Natural killer cell (primary cell): ENCODE data around the gene BTBD19. TPM values are rescaled to one million over a fixed set of nuclear protein-coding genes. Genes with fewer than 3 reads are reported as not detected.
A peak's percentile ranks its signal among the peaks of the same experiment; 100 is the strongest.

ENCODE experiments used
- ATAC-seq, 3 donors: fragments of 150-1000 bp in 2 of 3; fragments of 200-7000 bp in 1 of 3; cut with Tn5 transposase; 1 replicate in 1 of 3; 2 replicates in 2 of 3; pipeline ENCODE4 v1.10.0; 2021; ENCODE audit warnings: mild to moderate bottlenecking in 2 of 3, moderate library complexity in 2 of 3
- DNase-seq, 2 donors: peaks; one replicate each; pipeline versions ENCODE4 v3.0.0 to v3.0.0-alpha.2; 2013 to 2021; ENCODE audit warnings: mixed read lengths in 1 of 2
- H3K27ac ChIP-seq: one replicate; pipeline ENCODE4 v1.5.1; 2013; ENCODE audit warnings: mild to moderate bottlenecking, low read length
- H3K27me3 ChIP-seq: one replicate; pipeline ENCODE4 v1.6.1; 2013; ENCODE audit warnings: low read length; ENCODE audit not compliant: control insufficient read depth, insufficient read depth
- H3K36me3 ChIP-seq: one replicate; pipeline ENCODE4 v1.6.1; 2013; ENCODE audit warnings: low read length; ENCODE audit not compliant: control insufficient read depth, insufficient read depth
- H3K4me1 ChIP-seq: one replicate; pipeline ENCODE4 v1.6.1; 2013; ENCODE audit warnings: low read length; ENCODE audit not compliant: control insufficient read depth, insufficient read depth
- H3K4me3 ChIP-seq: one replicate; pipeline ENCODE4 v1.5.1; 2013; ENCODE audit warnings: low read length
- H3K9me3 ChIP-seq: one replicate; pipeline ENCODE4 v1.6.1; 2013; ENCODE audit warnings: low read length; ENCODE audit not compliant: control insufficient read depth, insufficient read depth
- H3K27ac Mint-ChIP-seq, 2 donors: one replicate each; pipeline ENCODE4 v1.8.0; 2022; ENCODE audit warnings: mild to moderate bottlenecking in 2 of 2, mixed read lengths in 2 of 2, moderate library complexity in 1 of 2
- H3K27me3 Mint-ChIP-seq, 2 donors: one replicate each; pipeline ENCODE4 v1.8.0; 2022; ENCODE audit warnings: low read depth in 2 of 2, mixed read lengths in 2 of 2
- H3K36me3 Mint-ChIP-seq: one replicate; pipeline ENCODE4 v1.8.0; 2022; ENCODE audit warnings: mixed read lengths
- H3K4me1 Mint-ChIP-seq, 2 donors: one replicate each; pipeline ENCODE4 v1.8.0; 2022; ENCODE audit warnings: mixed read lengths in 2 of 2
- H3K4me3 Mint-ChIP-seq: one replicate; pipeline ENCODE4 v1.8.0; 2022; ENCODE audit warnings: mild to moderate bottlenecking, moderate library complexity, mixed read lengths
- H3K9me3 Mint-ChIP-seq, 2 donors: one replicate each; pipeline ENCODE4 v1.8.0; 2022; ENCODE audit warnings: mixed read lengths in 2 of 2
- CTCF ChIP-seq: fragments of 200-600 bp; IDR thresholded peaks from one replicate; pipeline ENCODE4 v1.8.0; 2022; ENCODE audit warnings: antibody characterized with exemption
- WGBS: methylation state at CpG from one replicate; pipeline ENCODE4 v1.1.7; 2013; ENCODE audit warnings: missing lambda C conversion rate; ENCODE audit not compliant: insufficient coverage; 5-methylcytosine and 5-hydroxymethylcytosine counted together
- intact Hi-C: fragments of 100-400 bp; cut with micrococcal nuclease; formaldehyde crosslinking; loops from one replicate; pipeline ENCODE4 v1.14.2; 2022
- total RNA-seq, 4 donors: library from RNA; stranded (reverse); fragments of 120-200 nt in 1 of 4; gene quantifications; one replicate each; pipeline versions ENCODE4 v1.2.3 to v1.2.4, GENCODE V29; 2013 to 2022

BTBD19 gene
- total RNA-seq, 3 donors from 2014 or later (not counting 1 experiment from before 2014, with no cell fraction given): 4.4 to 5.7 (median 4.9) TPM

GRCh38 chr1:44780583-44781121, 27.7 kb upstream of the BTBD19 start:
- intact Hi-C loops: no loop called here
- WGBS: 94% methylated on average over 14 of the region's 14 CpGs
- no peaks in the 10 kb centered on the region for H3K9me3 ChIP-seq
- TF ChIP-seq CTCF: no peak
- no peaks in the 10 kb centered on the region for H3K36me3 Mint-ChIP-seq
- peak overlapping the region in 1 of 2 donors; percentile 31 for H3K27ac Mint-ChIP-seq
- no peaks in the 10 kb centered on the region for H3K27me3 ChIP-seq
- H3K9me3 Mint-ChIP-seq: no peaks in the 10 kb centered on the region
- peaks cover 32% of the 10 kb centered on the region for H3K36me3 ChIP-seq
- no peak overlapping the region for H3K4me3 Mint-ChIP-seq
- no peak for ATAC-seq
- H3K4me1 ChIP-seq: peaks cover 40% of the 10 kb centered on the region
- no peak overlapping the region for H3K4me3 ChIP-seq
- H3K27ac ChIP-seq: no peak overlapping the region
- peaks cover 39 to 50% of the 10 kb centered on the region in 2 donors for H3K4me1 Mint-ChIP-seq
- no peak for DNase-seq
- no peaks in the 10 kb centered on the region for H3K27me3 Mint-ChIP-seq

- peak overlapping the region; percentile 68 for H3K27ac ChIP-seq
- no peaks in the 10 kb centered on the region for H3K36me3 Mint-ChIP-seq
Measured at GRCh38 chr1:44783697-44784093, 24.6 kb upstream of the BTBD19 start.

GRCh38 chr1:44784094-44785028, 24.0 kb upstream of the BTBD19 start:
- Histone ChIP-seq H3K36me3 (peaks cover 6% of the 10 kb centered on the region), H3K9me3 (no peaks in the 10 kb centered on the region), H3K27ac (peak overlapping the region; percentile 68), H3K4me3 (peak overlapping the region; percentile 39), H3K4me1 (peaks cover 31% of the 10 kb centered on the region), H3K27me3 (no peaks in the 10 kb centered on the region)
- Mint-ChIP-seq H3K9me3 (no peaks in the 10 kb centered on the region), H3K27ac (peak overlapping the region; percentile 67 to 80), H3K27me3 (no peaks in the 10 kb centered on the region), H3K4me3 (peak overlapping the region; percentile 75), H3K4me1 (peaks cover 21 to 26% of the 10 kb centered on the region in 2 donors), H3K36me3 (no peaks in the 10 kb centered on the region)
- intact Hi-C loops: loop anchor here (5.0 kb wide), 1 partner anchor 53 kb away; no protein-coding TSS in a partner anchor
- 9% methylated on average over 71 of the region's 71 CpGs for WGBS
- DNase-seq: peak; percentile 45 to 61
- no peak for TF ChIP-seq CTCF
- peak; percentile 32 to 52 (median 43) for ATAC-seq

More at GRCh38 chr1:44783697-44784093, 24.6 kb upstream of the BTBD19 start:
- intact Hi-C loops: no loop called here
- DNase-seq (peak in 1 of 2 donors; percentile 12), ATAC-seq (no peak)
- peak overlapping the region; percentile 39 for H3K4me3 ChIP-seq
- no peak for TF ChIP-seq CTCF
- peaks cover 31% of the 10 kb centered on the region for H3K4me1 ChIP-seq
- no peaks in the 10 kb centered on the region for H3K27me3 Mint-ChIP-seq
- H3K4me1 Mint-ChIP-seq: peaks cover 21 to 28% of the 10 kb centered on the region in 2 donors
- H3K36me3 ChIP-seq: peaks cover 11% of the 10 kb centered on the region
- H3K4me3 Mint-ChIP-seq: peak overlapping the region; percentile 71
- no peaks in the 10 kb centered on the region for H3K9me3 Mint-ChIP-seq
- H3K27me3 ChIP-seq: no peaks in the 10 kb centered on the region
- peak overlapping the region; percentile 67 to 80 for H3K27ac Mint-ChIP-seq
- WGBS: 59% methylated on average over 8 of the region's 8 CpGs
- H3K9me3 ChIP-seq: no peaks in the 10 kb centered on the region
